H9 (cell line): Measurements from ENCODE around the gene KCTD20. TPM values are rescaled to one million over a fixed set of nuclear protein-coding genes. Genes with fewer than 3 reads are reported as not detected.

Source experiments
- DNase-seq: peaks from one replicate; pipeline ENCODE4 v3.0.0-alpha.2; 2017
- H2AFZ ChIP-seq: one replicate; pipeline ENCODE4 v1.6.1; 2013; ENCODE audit warnings: mild to moderate bottlenecking, low read length, control low read depth, moderate library complexity
- H2AK5ac ChIP-seq: 2 replicates; pipeline ENCODE4 v1.6.1; 2013; ENCODE audit warnings: low read length, control low read depth, mixed read lengths; ENCODE audit not compliant: insufficient read length
- H2BK120ac ChIP-seq: one replicate; pipeline ENCODE4 v1.6.1; 2013; ENCODE audit warnings: low read depth, mild to moderate bottlenecking, low read length, control low read depth, inconsistent platforms; ENCODE audit not compliant: poor library complexity, severe bottlenecking
- H2BK12ac ChIP-seq: 2 replicates; pipeline ENCODE4 v1.6.1; 2013; ENCODE audit warnings: low read length, control low read depth, mixed read lengths, low read depth; ENCODE audit not compliant: insufficient read length
- H2BK15ac ChIP-seq: 2 replicates; pipeline ENCODE4 v1.6.1; 2013; ENCODE audit warnings: low read depth, low read length, control low read depth
- H2BK20ac ChIP-seq: one replicate; pipeline ENCODE4 v1.6.1; 2013; ENCODE audit warnings: low read depth, mild to moderate bottlenecking, low read length, control low read depth, inconsistent platforms; ENCODE audit not compliant: poor library complexity, severe bottlenecking
- H2BK5ac ChIP-seq: 2 replicates; pipeline ENCODE4 v1.6.1; 2013; ENCODE audit warnings: low read length, control low read depth, mixed read lengths; ENCODE audit not compliant: insufficient read length
- H3K14ac ChIP-seq: 2 replicates; pipeline ENCODE4 v1.6.1; 2013; ENCODE audit warnings: low read length, control low read depth; ENCODE audit not compliant: insufficient read depth
- H3K18ac ChIP-seq: 2 replicates; pipeline ENCODE4 v1.6.1; 2013; ENCODE audit warnings: low read depth, mild to moderate bottlenecking, mixed read lengths, low read length, control low read depth; ENCODE audit not compliant: insufficient read length
- H3K23ac ChIP-seq: 2 replicates; pipeline ENCODE4 v1.6.1; 2013; ENCODE audit warnings: low read length, control low read depth, mixed read lengths, low read depth; ENCODE audit not compliant: insufficient read length
- H3K23me2 ChIP-seq: 2 replicates; pipeline ENCODE4 v1.6.1; 2013; ENCODE audit warnings: low read depth, mild to moderate bottlenecking, mixed read lengths, low read length, control low read depth; ENCODE audit not compliant: insufficient read length, poor library complexity, severe bottlenecking
- H3K27ac ChIP-seq: 2 replicates; pipeline ENCODE4 v1.5.1; 2013; ENCODE audit warnings: low read length, control low read depth, mixed read lengths, low read depth; ENCODE audit not compliant: insufficient read length
- H3K27me3 ChIP-seq: 2 replicates; pipeline ENCODE4 v1.6.1; 2013; ENCODE audit warnings: low read length, control low read depth, inconsistent platforms; ENCODE audit not compliant: insufficient read depth
- H3K4ac ChIP-seq: 2 replicates; pipeline ENCODE4 v1.6.1; 2013; ENCODE audit warnings: low read depth, mild to moderate bottlenecking, control low read depth, inconsistent platforms, low read length, moderate library complexity
- H3K4me1 ChIP-seq: 2 replicates; pipeline ENCODE4 v1.6.1; 2013; ENCODE audit warnings: low read length, control low read depth, inconsistent platforms; ENCODE audit not compliant: insufficient read depth
- H3K4me2 ChIP-seq: 2 replicates; pipeline ENCODE4 v1.6.1; 2013; ENCODE audit warnings: low read length, control low read depth, mixed read lengths; ENCODE audit not compliant: insufficient read length, insufficient read depth
- H3K56ac ChIP-seq: 2 replicates; pipeline ENCODE4 v1.6.1; 2013; ENCODE audit warnings: low read depth, mild to moderate bottlenecking, mixed read lengths, low read length, control low read depth; ENCODE audit not compliant: insufficient read length
- H3K79me1 ChIP-seq: 2 replicates; pipeline ENCODE4 v1.6.1; 2013; ENCODE audit warnings: low read depth, mild to moderate bottlenecking, moderate library complexity, low read length, control low read depth, inconsistent platforms; ENCODE audit not compliant: insufficient read depth, poor library complexity, severe bottlenecking
- H3K79me2 ChIP-seq: 2 replicates; pipeline ENCODE4 v1.6.1; 2013; ENCODE audit warnings: low read length, control low read depth, inconsistent platforms; ENCODE audit not compliant: insufficient read depth
- H3K9ac ChIP-seq: 2 replicates; pipeline ENCODE4 v1.6.1; 2013; ENCODE audit warnings: low read length, control low read depth, mixed read lengths; ENCODE audit not compliant: insufficient read length; ENCODE audit errors: extremely low read depth
- H3K9me3 ChIP-seq: one replicate; pipeline ENCODE4 v1.6.1; 2013; ENCODE audit warnings: low read depth, low read length, inconsistent platforms; ENCODE audit not compliant: control insufficient read depth
- H3T11ph ChIP-seq: one replicate; pipeline ENCODE4 v1.6.1; 2013; ENCODE audit warnings: mild to moderate bottlenecking, low read length, control low read depth, inconsistent platforms
- H4K20me1 ChIP-seq: one replicate; pipeline ENCODE4 v1.6.1; 2013; ENCODE audit not compliant: control insufficient read depth, insufficient read length, insufficient read depth
- H4K5ac ChIP-seq: 2 replicates; pipeline ENCODE4 v1.6.1; 2013; ENCODE audit warnings: low read depth, mild to moderate bottlenecking, mixed read lengths, low read length, control low read depth; ENCODE audit not compliant: insufficient read length
- H4K8ac ChIP-seq: replicated peaks from 2 replicates; pipeline ENCODE4 v1.6.1; 2013; ENCODE audit warnings: low read length, control low read depth, mixed read lengths, low read depth; ENCODE audit not compliant: insufficient read length
- H4K91ac ChIP-seq: 2 replicates; pipeline ENCODE4 v1.6.1; 2013; ENCODE audit warnings: low read depth, mild to moderate bottlenecking, moderate library complexity, mixed read lengths, low read length, control low read depth; ENCODE audit not compliant: insufficient read length
- H3K27ac Mint-ChIP-seq, 3 experiments: 2 replicates in 2 of 3; 3 replicates in 1 of 3; pipeline ENCODE4 v1.8.0; 2020 to 2021; ENCODE audit warnings: mixed read lengths in 3 of 3, mild to moderate bottlenecking in 1 of 3, moderate library complexity in 1 of 3
- H3K27me3 Mint-ChIP-seq: 2 replicates; pipeline ENCODE4 v1.8.0; 2021; ENCODE audit warnings: low read depth, mild to moderate bottlenecking, moderate library complexity, mixed read lengths
- H3K36me3 Mint-ChIP-seq, 3 experiments: 2 replicates in 2 of 3; 3 replicates in 1 of 3; pipeline ENCODE4 v1.8.0; 2020 to 2021; ENCODE audit warnings: low read depth in 3 of 3, mixed read lengths in 3 of 3; ENCODE audit not compliant: insufficient read depth in 1 of 3
- H3K4me1 Mint-ChIP-seq, 2 experiments: 2 replicates each; pipeline ENCODE4 v1.8.0; 2020; ENCODE audit warnings: mixed read lengths in 2 of 2
- H3K4me3 Mint-ChIP-seq, 2 experiments: 2 replicates in 1 of 2; 3 replicates in 1 of 2; pipeline ENCODE4 v1.8.0; 2020 to 2021; ENCODE audit warnings: mild to moderate bottlenecking in 2 of 2, mixed read lengths in 2 of 2, moderate library complexity in 1 of 2
- H3K9me3 Mint-ChIP-seq, 2 experiments: 2 replicates in 1 of 2; 3 replicates in 1 of 2; pipeline ENCODE4 v1.8.0; 2020; ENCODE audit warnings: mild to moderate bottlenecking in 2 of 2, mixed read lengths in 2 of 2, moderate library complexity in 1 of 2
- CTCF ChIP-seq: fragments of 200-600 bp; sonication (generic); conservative IDR thresholded peaks from 3 replicates; pipeline ENCODE4 v1.8.0; 2021; ENCODE audit warnings: antibody characterized with exemption, mild to moderate bottlenecking
- WGBS: extraction: QIAGEN DNeasy Blood & Tissue Kit; methylation state at CpG from one replicate; pipeline ENCODE4 v1.1.7; 2013; ENCODE audit warnings: missing lambda C conversion rate, low lambda C conversion rate, mixed read lengths; ENCODE audit not compliant: insufficient read length; ENCODE audit errors: extremely low coverage; 5-methylcytosine and 5-hydroxymethylcytosine counted together
- total RNA-seq: library from RNA; stranded (reverse); gene quantifications from 2 replicates; pipeline ENCODE4 v1.2.1, GENCODE V29; 2021

The KCTD20 gene
- total RNA-seq, 1 experiment from 2014 or later: 22.6 TPM

GRCh38 chr6:36533321-36533720, 90.5 kb downstream of the KCTD20 start:
- no peaks in the 10 kb centered on the region; a peak in 2 of 5 replicates for H3K9me3 Mint-ChIP-seq
- H3T11ph ChIP-seq: no peak overlapping the region
- H4K8ac ChIP-seq: no peak overlapping the region
- no peak overlapping the region for H3K9ac ChIP-seq
- no peak overlapping the region; a peak in 1 of 7 replicates for H3K27ac Mint-ChIP-seq
- TF ChIP-seq CTCF: no peak
- H2BK12ac ChIP-seq: no peak overlapping the region
- no peak overlapping the region for H3K14ac ChIP-seq
- H4K5ac ChIP-seq: no peak overlapping the region
- no peak overlapping the region for H2AK5ac ChIP-seq
- H4K91ac ChIP-seq: no peak overlapping the region
- no peaks in the 10 kb centered on the region for H3K27me3 Mint-ChIP-seq
- no peak overlapping the region for H3K23ac ChIP-seq
- H3K27me3 ChIP-seq: no peaks in the 10 kb centered on the region
- no peak overlapping the region for H2BK5ac ChIP-seq
- no peak overlapping the region for H3K18ac ChIP-seq
- no peak overlapping the region for H3K4me3 Mint-ChIP-seq
- no peaks in the 10 kb centered on the region for H3K4me1 ChIP-seq
- no peak overlapping the region for H2AFZ ChIP-seq
- no peaks in the 10 kb centered on the region for H4K20me1 ChIP-seq
- H3K23me2 ChIP-seq: no peaks in the 10 kb centered on the region
- no peak overlapping the region for H2BK20ac ChIP-seq
- H3K79me2 ChIP-seq: no peaks in the 10 kb centered on the region; the same call in 1 of the 2 replicates
- no peak overlapping the region for H3K27ac ChIP-seq
- no peak overlapping the region for H2BK120ac ChIP-seq
- H2BK15ac ChIP-seq: no peak overlapping the region
- no peaks in the 10 kb centered on the region for H3K4me1 Mint-ChIP-seq
- H3K79me1 ChIP-seq: no peaks in the 10 kb centered on the region
- no CpG with 5 or more reads among the region's 1 CpG for WGBS
- no peak overlapping the region for H3K4me2 ChIP-seq
- no peak for DNase-seq
- no peaks in the 10 kb centered on the region for H3K9me3 ChIP-seq
- no peak overlapping the region for H3K56ac ChIP-seq
- H3K4ac ChIP-seq: no peak overlapping the region
- H3K36me3 Mint-ChIP-seq: peaks cover 22 to 39% (median 35%) of the 10 kb centered on the region in 3 experiments
